22Rv1 (cell line): ENCODE measurements around the gene NT5DC1.

Experiments
- ZFX ChIP-seq: fragments of 450-650 bp; IDR thresholded peaks from 2 replicates; pipeline ENCODE4 v1.6.1; 2017; ENCODE audit warnings: antibody characterized with exemption, borderline replicate concordance
- TF ChIP-seq, protein P1 (sequence below): fragments of 450-650 bp; IDR thresholded peaks from 2 replicates; pipeline ENCODE4 v1.5.1; 2017; ENCODE audit warnings: mild to moderate bottlenecking

GRCh38 chr6:116206231-116206903 is 105.7 kb downstream of the NT5DC1 start:
- TF ChIP-seq, protein P1, sequence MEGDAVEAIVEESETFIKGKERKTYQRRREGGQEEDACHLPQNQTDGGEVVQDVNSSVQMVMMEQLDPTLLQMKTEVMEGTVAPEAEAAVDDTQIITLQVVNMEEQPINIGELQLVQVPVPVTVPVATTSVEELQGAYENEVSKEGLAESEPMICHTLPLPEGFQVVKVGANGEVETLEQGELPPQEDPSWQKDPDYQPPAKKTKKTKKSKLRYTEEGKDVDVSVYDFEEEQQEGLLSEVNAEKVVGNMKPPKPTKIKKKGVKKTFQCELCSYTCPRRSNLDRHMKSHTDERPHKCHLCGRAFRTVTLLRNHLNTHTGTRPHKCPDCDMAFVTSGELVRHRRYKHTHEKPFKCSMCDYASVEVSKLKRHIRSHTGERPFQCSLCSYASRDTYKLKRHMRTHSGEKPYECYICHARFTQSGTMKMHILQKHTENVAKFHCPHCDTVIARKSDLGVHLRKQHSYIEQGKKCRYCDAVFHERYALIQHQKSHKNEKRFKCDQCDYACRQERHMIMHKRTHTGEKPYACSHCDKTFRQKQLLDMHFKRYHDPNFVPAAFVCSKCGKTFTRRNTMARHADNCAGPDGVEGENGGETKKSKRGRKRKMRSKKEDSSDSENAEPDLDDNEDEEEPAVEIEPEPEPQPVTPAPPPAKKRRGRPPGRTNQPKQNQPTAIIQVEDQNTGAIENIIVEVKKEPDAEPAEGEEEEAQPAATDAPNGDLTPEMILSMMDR = no peak
- TF ChIP-seq ZFX = no peak
